GM12878 (cell line): Measurements from ENCODE around the gene SLCO3A1. TPM values are rescaled to one million over a fixed set of nuclear protein-coding genes. Genes with fewer than 3 reads are reported as not detected.

Experiments
- ATAC-seq: fragments of 200-7000 bp; cut with Tn5 transposase; 3 replicates; pipeline ENCODE4 v1.9.1; 2020; ENCODE audit warnings: mild to moderate bottlenecking, moderate library complexity
- BruUV-seq: library from RNA; stranded (reverse); fragments of 400-500 nt; replicated peaks from 2 replicates; lab custom pipeline; 2021; lab: Mats Ljungman, UMichigan
- CTCF ChIA-PET: fragments of 300-600 bp; sonication (Branson Sonifier 250); formaldehyde crosslinking; extraction: SDS; loops from one replicate; lab custom pipeline; 2021; ENCODE audit warnings: inconsistent platforms; lab: Yijun Ruan, JAX
- POLR2A ChIA-PET: fragments of 350-600 bp; formaldehyde crosslinking; extraction: SDS; loops from one replicate; lab custom pipeline; 2021; ENCODE audit warnings: inconsistent platforms; lab: Charles Lee
- RAD21 ChIA-PET: fragments of 300-600 bp; sonication (Branson Sonifier 250); formaldehyde crosslinking; loops from one replicate; lab custom pipeline; 2023; ENCODE audit warnings: antibody characterized with exemption; ENCODE audit not compliant: unreplicated experiment; lab: Charles Lee
- SMC1A ChIA-PET: fragments of 300-600 bp; sonication (Branson Sonifier 250); formaldehyde crosslinking; loops from one replicate; lab custom pipeline; 2023; ENCODE audit not compliant: unreplicated experiment, uncharacterized antibody; lab: Charles Lee
- DNase-seq: peaks from one replicate; pipeline ENCODE4 v3.0.0-alpha.2; 2011; ENCODE audit warnings: low read depth, low spot score
- FAIRE-seq: peaks from 3 replicates; lab custom pipeline; 2011; peaks lifted over from hg19 to GRCh38; lab: Jason Lieb, UNC
- H2AFZ ChIP-seq: 2 replicates; pipeline ENCODE4 v1.6.0; 2011; ENCODE audit warnings: low read depth, low read length, control low read depth; ENCODE audit not compliant: control insufficient read depth
- H3K27ac ChIP-seq: 2 replicates; pipeline ENCODE4 v1.5.1; 2011; ENCODE audit warnings: control low read depth; ENCODE audit not compliant: control insufficient read depth, insufficient read depth
- H3K27me3 ChIP-seq, 2 experiments: replicated peaks in 1 of 2; 2 replicates each; pipeline versions ENCODE4 v1.6.0 to v1.6.1; 2011; ENCODE audit warnings: low read length in 1 of 2; ENCODE audit not compliant: control insufficient read depth in 2 of 2, insufficient read depth in 2 of 2
- H3K36me3 ChIP-seq, 2 experiments: 2 replicates each; pipeline ENCODE4 v1.5.1; 2011; ENCODE audit warnings: low read length in 1 of 2; ENCODE audit not compliant: control insufficient read depth in 2 of 2, insufficient read depth in 2 of 2
- H3K4me1 ChIP-seq: 2 replicates; pipeline ENCODE4 v1.6.1; 2011; ENCODE audit warnings: mild to moderate bottlenecking, low read length, moderate library complexity, mixed read lengths; ENCODE audit not compliant: control insufficient read depth, insufficient read depth
- H3K4me2 ChIP-seq: 2 replicates; pipeline ENCODE4 v1.6.0; 2011; ENCODE audit warnings: control low read depth; ENCODE audit not compliant: control insufficient read depth, insufficient read depth
- H3K4me3 ChIP-seq: fragments of 200-600 bp; sonication (generic); 2 replicates; pipeline ENCODE4 v1.5.1; 2016
- H3K79me2 ChIP-seq: 2 replicates; pipeline ENCODE4 v1.6.0; 2011; ENCODE audit warnings: low read length; ENCODE audit not compliant: control insufficient read depth, insufficient read depth
- H3K9ac ChIP-seq: 2 replicates; pipeline ENCODE4 v1.8.0; 2011; ENCODE audit warnings: low read length, control low read depth, mixed read lengths; ENCODE audit not compliant: control insufficient read depth, insufficient read depth
- H3K9me3 ChIP-seq: replicated peaks from 3 replicates; pipeline ENCODE4 v1.5.1; 2011; ENCODE audit warnings: mild to moderate bottlenecking, low read length; ENCODE audit not compliant: control insufficient read depth, insufficient read depth
- H4K20me1 ChIP-seq: 2 replicates; pipeline ENCODE4 v1.6.0; 2011; ENCODE audit not compliant: control insufficient read depth, insufficient read depth
- E2F4 ChIP-seq: IDR thresholded peaks from 2 replicates; pipeline ENCODE4 v1.6.1; 2012; ENCODE audit warnings: low read depth, low read length, improper control_type of control experiment
- EP300 ChIP-seq, 2 experiments: fragments of 150-350 bp in 1 of 2; IDR thresholded peaks; 2 replicates each; pipeline ENCODE4 v1.6.1; 2011 to 2012; ENCODE audit warnings: low read depth in 2 of 2, low read length in 2 of 2, borderline replicate concordance in 1 of 2, improper control_type of control experiment in 1 of 2, inconsistent platforms in 1 of 2; ENCODE audit not compliant: control insufficient read depth in 1 of 2
- HDAC2 ChIP-seq: fragments of 200-600 bp; sonication (generic); IDR thresholded peaks from 2 replicates; pipeline ENCODE4 v1.6.1; 2017
- MAX ChIP-seq: IDR thresholded peaks from 2 replicates; pipeline ENCODE4 v1.6.1; 2012; ENCODE audit warnings: low read depth, low read length, improper control_type of control experiment
- SKIL ChIP-seq: fragments of 450-650 bp; IDR thresholded peaks from 2 replicates; pipeline ENCODE4 v1.6.1; 2017; ENCODE audit warnings: mild to moderate bottlenecking, low read depth, inconsistent platforms; ENCODE audit not compliant: poor library complexity, severe bottlenecking
- STAT3 ChIP-seq: IDR thresholded peaks from 2 replicates; pipeline ENCODE4 v1.6.1; 2011; ENCODE audit warnings: low read depth, low read length, improper control_type of control experiment
- USF1 ChIP-seq: IDR thresholded peaks from 2 replicates; pipeline ENCODE4 v1.6.1; 2011; ENCODE audit warnings: borderline replicate concordance, low read depth, mild to moderate bottlenecking, moderate library complexity, mixed read lengths, low read length; ENCODE audit not compliant: insufficient read depth; ENCODE audit errors: extremely low read length
- ZSCAN29 ChIP-seq: fragments of 450-650 bp; IDR thresholded peaks from 2 replicates; pipeline ENCODE4 v1.6.1; 2017; ENCODE audit warnings: mild to moderate bottlenecking, moderate library complexity
- WGBS: methylation state at CpG from one replicate; pipeline ENCODE4 v1.1.6; 2016; ENCODE audit warnings: low lambda C conversion rate; ENCODE audit not compliant: insufficient replicate concordance, insufficient coverage; ENCODE audit errors: missing lambda C conversion rate; 5-methylcytosine and 5-hydroxymethylcytosine counted together
- in situ Hi-C: fragments of 300-500 bp; cut with MboI; formaldehyde crosslinking; loops from 9 replicates; pipeline ENCODE4 v1.14.3; 2018; ENCODE audit warnings: mixed read lengths
- intact Hi-C: fragments of 100-400 bp; cut with micrococcal nuclease; formaldehyde crosslinking; loops from one replicate; pipeline ENCODE4 v1.14.2; 2022; ENCODE audit not compliant: unreplicated experiment
- polyA plus RNA-seq, 11 experiments: library from polyadenylated mRNA; depleted of rRNA in 4 of 11; unstranded in 6 of 11; stranded (reverse) in 5 of 11; fragments of >200 nt; fragmentation: Nextera tagmentation in 4 of 11; fragmentation: Illumina TruSeq in 1 of 11; extraction: Ambion mirVana in 4 of 11; extraction: Trizol in 1 of 11; gene quantifications; 1 replicate in 1 of 11; 2 replicates in 10 of 11; pipeline versions ENCODE4 v1.2.1 to v1.2.3, GENCODE V29; 2011 to 2016; ENCODE audit warnings: inconsistent platforms in 2 of 11, missing spikeins in 2 of 11, low read depth in 1 of 11
- total RNA-seq, 4 experiments: library from RNA; depleted of rRNA in 3 of 4; stranded (reverse); fragments of >200 nt in 3 of 4; fragmentation: Illumina TruSeq in 1 of 4; extraction: Trizol in 1 of 4; gene quantifications; 2 replicates each; pipeline versions ENCODE4 v1.2.1 to v1.2.3, GENCODE V29; 2013 to 2021

The SLCO3A1 gene
- total and polyA plus RNA-seq, 10 of the 15 experiments (the other 5 are each of a cell fraction or from before 2014, with no cell fraction given): 0.05 to 5.9 (median 0.31) TPM

GRCh38 chr15:91898843-91899242 lies 45.3 kb downstream of the SLCO3A1 start:
- ChIA-PET SMC1A (no interaction called here), RAD21 (no interaction called here), CTCF (no interaction called here), POLR2A (no interaction called here)
- no peaks in the 10 kb centered on the region for H3K79me2 ChIP-seq
- H2AFZ ChIP-seq: no peak overlapping the region
- 73% methylated on average over 3 of the region's 3 CpGs for WGBS
- no peak for ATAC-seq
- DNase-seq: no peak
- H4K20me1 ChIP-seq: no peaks in the 10 kb centered on the region
- H3K27ac ChIP-seq: no peak overlapping the region
- H3K9me3 ChIP-seq: no peaks in the 10 kb centered on the region; the same call in 2 of the 3 replicates
- no peaks in the 10 kb centered on the region for H3K27me3 ChIP-seq
- no peaks in the 10 kb centered on the region for H3K36me3 ChIP-seq
- no peak for FAIRE-seq
- H3K4me3 ChIP-seq: no peak overlapping the region
- H3K4me1 ChIP-seq: no peaks in the 10 kb centered on the region
- in situ Hi-C loops: no loop called here
- intact Hi-C loops: no loop called here
- TF ChIP-seq USF1 (no peak), EP300 (IDR thresholded peaks at IDR 0.05; ENCODE audit: borderline replicate concordance in 1 of 2, control insufficient read depth in 1 of 2, low read depth in 2 of 2, low read length in 2 of 2) (no peak), E2F4 (no peak), HDAC2 (no peak), MAX (no peak), STAT3 (no peak), SKIL (no peak), ZSCAN29 (no peak)
- H3K4me2 ChIP-seq: no peak overlapping the region
- no peak overlapping the region for H3K9ac ChIP-seq
- no TSS peak for BruUV-seq
